ENCODE data around the gene UBE2O.

UBE2O gene

GRCh38 chr17:76477576-76477975 is 24.6 kb upstream of the UBE2O start:
- H3K9me3 ChIP-seq, result no peaks in the 10 kb centered on the region
- no peaks in the 10 kb centered on the region for H3K27me3 ChIP-seq
- TF ChIP-seq CTCF (IDR thresholded peaks at IDR 0.05), result no peak
- H3K36me3 ChIP-seq, result peaks cover 0 to 65% (median 4%) of the 10 kb centered on the region in 3 donors
- H3K4me1 ChIP-seq, result no peaks in the 10 kb centered on the region
- no peak overlapping the region for H3K4me3 ChIP-seq
- no peak for DNase-seq
- intact Hi-C loops (cut with DNase I; ENCODE audit: low total_unique reads), result no loop called here
- H3K27ac ChIP-seq, result no peak overlapping the region

- no peaks in the 10 kb centered on the region for H3K9me3 ChIP-seq
- peaks cover 0 to 74% (median 5%) of the 10 kb centered on the region in 3 donors for H3K36me3 ChIP-seq
- no peaks in the 10 kb centered on the region for H3K27me3 ChIP-seq
- H3K4me1 ChIP-seq, result no peaks in the 10 kb centered on the region
- intact Hi-C loops (cut with DNase I; ENCODE audit: low total_unique reads), result no loop called here
- H3K4me3 ChIP-seq, result no peak overlapping the region
- no peak for DNase-seq
- no peak overlapping the region for H3K27ac ChIP-seq
- no peak for TF ChIP-seq CTCF (IDR thresholded peaks at IDR 0.05)
These were observed 23.8 kb upstream of the UBE2O start for GRCh38 chr17:76476736-76477135.

GRCh38 chr17:76475302-76475701 is 22.4 kb upstream of the UBE2O start:
- DNase-seq, result no peak
- Histone ChIP-seq H3K4me3 (no peak overlapping the region), H3K27me3 (no peaks in the 10 kb centered on the region), H3K27ac (no peak overlapping the region), H3K4me1 (no peaks in the 10 kb centered on the region), H3K36me3 (peaks cover 0 to 72% (median 5%) of the 10 kb centered on the region in 3 donors), H3K9me3 (no peaks in the 10 kb centered on the region)
- TF ChIP-seq CTCF (IDR thresholded peaks at IDR 0.05), result no peak
- intact Hi-C loops (cut with DNase I; ENCODE audit: low total_unique reads), result no loop called here

GRCh38 chr17:76474894-76475293 is 21.9 kb upstream of the UBE2O start:
- no peak for TF ChIP-seq CTCF (IDR thresholded peaks at IDR 0.05)
- H3K4me1 ChIP-seq, result no peaks in the 10 kb centered on the region
- DNase-seq, result no peak
- no peaks in the 10 kb centered on the region for H3K27me3 ChIP-seq
- peaks cover 0 to 72% (median 5%) of the 10 kb centered on the region in 3 donors for H3K36me3 ChIP-seq
- no peak overlapping the region for H3K27ac ChIP-seq
- intact Hi-C loops (cut with DNase I; ENCODE audit: low total_unique reads), result no loop called here
- no peak overlapping the region for H3K4me3 ChIP-seq
- no peaks in the 10 kb centered on the region for H3K9me3 ChIP-seq

GRCh38 chr17:76474238-76474637 is 21.3 kb upstream of the UBE2O start:
- H3K36me3 ChIP-seq, result peaks cover 0 to 67% (median 5%) of the 10 kb centered on the region in 3 donors

More at GRCh38 chr17:76474238-76474637, 21.3 kb upstream of the UBE2O start:
- Histone ChIP-seq H3K4me1 (no peaks in the 10 kb centered on the region), H3K27me3 (no peaks in the 10 kb centered on the region), H3K4me3 (no peak overlapping the region), H3K27ac (no peak overlapping the region), H3K9me3 (no peaks in the 10 kb centered on the region)
- no peak for DNase-seq
- intact Hi-C loops (cut with DNase I; ENCODE audit: low total_unique reads), result no loop called here
- no peak for TF ChIP-seq CTCF (IDR thresholded peaks at IDR 0.05)
